Ovary (tissue), 9 donors: ENCODE data around the gene PAPSS1. TPM values are rescaled to one million over a fixed set of nuclear protein-coding genes. Genes with fewer than 3 reads are reported as not detected.

Experiments
- DNase-seq, 5 donors: peaks; one replicate each; pipeline ENCODE4 v3.0.0-alpha.2; 2019 to 2020
- H3K27ac ChIP-seq, 2 donors: fragments of 200-600 bp; one replicate each; pipeline versions ENCODE4 v1.5.1 to v1.8.0; 2019 to 2022
- H3K27me3 ChIP-seq: fragments of 200-600 bp; one replicate; pipeline ENCODE4 v1.8.0; 2022
- H3K36me3 ChIP-seq: fragments of 200-600 bp; sonication (generic); one replicate; pipeline ENCODE4 v1.5.1; 2019
- H3K4me1 ChIP-seq: one replicate; pipeline ENCODE4 v1.8.1; 2013; ENCODE audit warnings: mild to moderate bottlenecking, moderate library complexity; ENCODE audit not compliant: insufficient read depth
- H3K4me3 ChIP-seq: fragments of 200-600 bp; sonication (generic); one replicate; pipeline ENCODE4 v1.5.1; 2017
- H3K9me3 ChIP-seq, 2 donors: fragments of 200-600 bp in 1 of 2; sonication (generic) in 1 of 2; one replicate each; pipeline versions ENCODE4 v1.5.1 to v1.8.1; 2013 to 2019; ENCODE audit warnings: mild to moderate bottlenecking in 1 of 2, moderate library complexity in 1 of 2
- EP300 ChIP-seq: sonication (generic); formaldehyde crosslinking; IDR thresholded peaks from one replicate; pipeline ENCODE4 v1.6.1; 2017; ENCODE audit warnings: antibody characterized with exemption
- POLR2A ChIP-seq: fragments of 450-650 bp; IDR thresholded peaks from one replicate; pipeline ENCODE4 v1.6.1; 2017; ENCODE audit warnings: antibody characterized with exemption, mild to moderate bottlenecking, moderate library complexity
- WGBS, 3 donors: extraction: QIAGEN DNeasy Blood & Tissue Kit in 1 of 3; methylation state at CpG; one replicate each; pipeline versions ENCODE4 v1.1.5 to v1.1.7; 2013 to 2017; 5-methylcytosine and 5-hydroxymethylcytosine counted together
- intact Hi-C, 4 donors: fragments of 100-400 bp; cut with DNase I; formaldehyde crosslinking; loops; one replicate each; pipeline versions ENCODE4 v1.11.0 to v1.15.1; 2022 to 2023
- polyA plus RNA-seq, 2 donors: library from polyadenylated mRNA; stranded (reverse); fragments of 200-250 nt in 1 of 2; fragments of 350-450 nt in 1 of 2; fragmentation: Illumina TruSeq in 1 of 2; extraction: RNeasy Lipid Tissue Mini Kit (QIAGEN cat#74804) in 1 of 2; gene quantifications; one replicate each; pipeline ENCODE4 v1.2.3, GENCODE V29; 2013 to 2014
- total RNA-seq, 7 donors: library from RNA; depleted of rRNA in 2 of 7; stranded (reverse); fragments of >200 nt in 2 of 7; fragmentation: NEBNext Ultra II Directional in 3 of 7; extraction: Animal tissue kit (Norgen Biotek cat#: 25700) in 3 of 7; gene quantifications; one replicate each; pipeline versions ENCODE4 v1.1.0 to v1.2.4, GENCODE V29; 2016 to 2023
- TF ChIP-seq, protein P1 (sequence below), 3 donors: fragments of 450-650 bp in 2 of 3; fragments of 200-600 bp in 1 of 3; IDR thresholded peaks; one replicate each; pipeline versions ENCODE4 v1.5.1 to v1.8.0; 2016 to 2022; ENCODE audit warnings: antibody characterized with exemption in 3 of 3, mild to moderate bottlenecking in 1 of 3
- donor health status: DM: no; HTN: no; CAD: no; lungs with moderate emphysema.
- donor health status: DM: no; HTN: no; CAD: no.
- donor health status: Bipolar disorder and iron deficiency.
- donor health status: DM: yes; HTN: yes; CAD: no.
- donor health status: DM: no; HTN: no; CAD: no.
- donor health status: DM: yes; HTN: yes; CAD: no.

PAPSS1 gene
- total and polyA plus RNA-seq, 9 donors, result 19.8 to 50.3 (median 28.0) TPM

DNA sequence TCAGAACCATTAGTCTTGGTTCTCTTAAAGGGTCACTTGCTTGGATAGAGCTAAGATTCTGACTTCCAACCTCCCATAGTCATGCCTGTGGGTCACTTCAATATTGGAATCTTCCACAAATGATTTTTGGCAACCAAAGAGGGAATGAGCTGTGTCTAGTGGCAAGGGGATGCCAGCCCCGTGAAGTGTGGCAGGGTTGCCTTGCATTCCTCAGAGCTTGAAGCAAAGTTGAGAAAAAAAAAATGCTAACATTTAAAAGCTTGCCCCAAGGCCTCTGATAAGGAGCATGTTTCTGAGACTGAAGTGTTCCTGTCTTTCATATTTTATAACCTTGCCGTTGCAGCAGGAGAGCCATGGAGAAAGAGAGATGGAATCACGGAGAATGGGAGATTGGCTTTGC lies 120.2 kb downstream of the PAPSS1 start:
- 18 to 41% (median 25%) methylated on average over 3 of the region's 3 CpGs for WGBS, 3 donors
- peaks cover 6% of the 10 kb centered on the region for H3K4me1 ChIP-seq
- no peaks in the 10 kb centered on the region for H3K9me3 ChIP-seq
- TF ChIP-seq EP300 (no peak), POLR2A (no peak)
- TF ChIP-seq, protein P1, sequence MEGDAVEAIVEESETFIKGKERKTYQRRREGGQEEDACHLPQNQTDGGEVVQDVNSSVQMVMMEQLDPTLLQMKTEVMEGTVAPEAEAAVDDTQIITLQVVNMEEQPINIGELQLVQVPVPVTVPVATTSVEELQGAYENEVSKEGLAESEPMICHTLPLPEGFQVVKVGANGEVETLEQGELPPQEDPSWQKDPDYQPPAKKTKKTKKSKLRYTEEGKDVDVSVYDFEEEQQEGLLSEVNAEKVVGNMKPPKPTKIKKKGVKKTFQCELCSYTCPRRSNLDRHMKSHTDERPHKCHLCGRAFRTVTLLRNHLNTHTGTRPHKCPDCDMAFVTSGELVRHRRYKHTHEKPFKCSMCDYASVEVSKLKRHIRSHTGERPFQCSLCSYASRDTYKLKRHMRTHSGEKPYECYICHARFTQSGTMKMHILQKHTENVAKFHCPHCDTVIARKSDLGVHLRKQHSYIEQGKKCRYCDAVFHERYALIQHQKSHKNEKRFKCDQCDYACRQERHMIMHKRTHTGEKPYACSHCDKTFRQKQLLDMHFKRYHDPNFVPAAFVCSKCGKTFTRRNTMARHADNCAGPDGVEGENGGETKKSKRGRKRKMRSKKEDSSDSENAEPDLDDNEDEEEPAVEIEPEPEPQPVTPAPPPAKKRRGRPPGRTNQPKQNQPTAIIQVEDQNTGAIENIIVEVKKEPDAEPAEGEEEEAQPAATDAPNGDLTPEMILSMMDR (IDR thresholded peaks at IDR 0.05), result no peak
- no peaks in the 10 kb centered on the region for H3K27me3 ChIP-seq
- intact Hi-C loops, result no loop called here
- DNase-seq, result no peak
- no peak overlapping the region for H3K27ac ChIP-seq
- no peaks in the 10 kb centered on the region for H3K36me3 ChIP-seq
- H3K4me3 ChIP-seq, result no peak overlapping the region

DNA sequence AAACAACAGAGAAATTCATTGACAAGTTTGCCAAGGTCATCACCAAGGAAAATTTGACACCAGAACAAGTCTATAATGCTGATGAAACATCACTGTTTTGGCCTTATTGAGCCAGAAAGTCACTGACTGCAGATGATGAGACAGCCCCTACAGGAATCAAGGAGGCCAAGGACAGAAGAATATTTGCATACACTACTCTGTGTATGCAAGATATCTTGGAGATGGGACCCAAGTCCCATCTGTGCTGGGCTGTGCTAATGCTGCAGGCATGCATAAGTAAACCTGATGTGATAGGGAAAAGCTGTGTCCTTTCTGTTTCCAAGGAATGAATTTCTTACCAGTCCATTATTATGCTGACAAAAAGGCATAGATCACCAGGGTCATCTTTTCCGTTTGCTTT lies 126.8 kb downstream of the PAPSS1 start:
- DNase-seq, result no peak
- TF ChIP-seq, protein P1 (IDR thresholded peaks at IDR 0.05), result no peak
- no peak for TF ChIP-seq EP300
- TF ChIP-seq POLR2A, result no peak
- no peaks in the 10 kb centered on the region for H3K4me1 ChIP-seq
- intact Hi-C loops, result no loop called here
- no peaks in the 10 kb centered on the region for H3K27me3 ChIP-seq
- no peak overlapping the region for H3K27ac ChIP-seq
- H3K36me3 ChIP-seq, result no peaks in the 10 kb centered on the region
- H3K9me3 ChIP-seq, result no peaks in the 10 kb centered on the region
- 65 to 68% (median 67%) methylated on average over 1 of the region's 1 CpG for WGBS, 3 donors
- H3K4me3 ChIP-seq, result no peak overlapping the region

DNA sequence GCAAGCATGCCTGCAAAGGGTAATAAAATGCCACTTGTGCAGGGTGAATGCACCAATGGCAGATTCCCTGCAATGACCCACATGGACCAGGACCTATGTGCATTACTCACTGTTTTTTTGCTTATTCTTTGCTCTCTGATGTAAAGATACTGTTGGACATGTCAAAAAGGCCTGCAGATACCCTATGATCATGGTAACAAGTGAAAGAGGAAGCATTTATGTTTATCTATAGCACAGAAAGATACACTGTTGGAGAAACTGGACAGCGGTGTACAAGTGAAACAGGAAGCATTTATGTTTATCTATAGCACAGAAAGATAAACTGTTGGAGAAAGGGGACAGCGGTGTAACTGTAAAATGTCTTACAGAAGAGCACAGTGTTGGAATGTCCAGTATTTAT lies 127.5 kb downstream of the PAPSS1 start:
- H3K27me3 ChIP-seq, result no peaks in the 10 kb centered on the region
- H3K4me3 ChIP-seq, result no peak overlapping the region
- TF ChIP-seq POLR2A (no peak), EP300 (no peak)
- TF ChIP-seq, protein P1 (IDR thresholded peaks at IDR 0.05), result no peak
- intact Hi-C loops, result no loop called here
- H3K36me3 ChIP-seq, result no peaks in the 10 kb centered on the region
- no peaks in the 10 kb centered on the region for H3K4me1 ChIP-seq
- H3K27ac ChIP-seq, result no peak overlapping the region
- 81 to 91% (median 86%) methylated on average over 2 of the region's 2 CpGs for WGBS, 3 donors
- no peak for DNase-seq
- no peaks in the 10 kb centered on the region for H3K9me3 ChIP-seq

DNA sequence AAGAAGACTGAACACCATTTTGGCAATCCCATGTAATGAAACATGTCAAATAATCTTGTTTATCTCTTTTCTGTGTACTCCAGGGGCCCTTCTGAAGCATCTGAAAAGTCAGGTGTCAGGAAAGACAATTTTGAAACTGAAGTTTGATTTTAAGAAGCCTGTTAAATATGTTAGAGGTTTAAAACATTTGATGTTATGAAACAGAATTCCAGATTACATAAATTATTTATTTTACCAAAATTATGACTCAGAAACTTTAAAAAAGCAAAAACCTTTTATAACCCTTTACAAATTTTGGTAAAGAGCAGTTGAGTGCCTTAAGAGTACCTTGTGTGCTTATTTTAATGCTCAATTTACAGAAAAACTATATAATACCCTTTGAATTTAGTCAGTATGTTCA lies 130.8 kb downstream of the PAPSS1 start:
- intact Hi-C loops, result no loop called here
- Histone ChIP-seq H3K27ac (no peak overlapping the region), H3K4me1 (no peaks in the 10 kb centered on the region), H3K27me3 (no peaks in the 10 kb centered on the region), H3K9me3 (no peaks in the 10 kb centered on the region), H3K36me3 (no peaks in the 10 kb centered on the region), H3K4me3 (no peak overlapping the region)
- TF ChIP-seq, protein P1 (IDR thresholded peaks at IDR 0.05), result no peak
- TF ChIP-seq POLR2A, result no peak
- no peak for TF ChIP-seq EP300
- DNase-seq, result no peak

DNA sequence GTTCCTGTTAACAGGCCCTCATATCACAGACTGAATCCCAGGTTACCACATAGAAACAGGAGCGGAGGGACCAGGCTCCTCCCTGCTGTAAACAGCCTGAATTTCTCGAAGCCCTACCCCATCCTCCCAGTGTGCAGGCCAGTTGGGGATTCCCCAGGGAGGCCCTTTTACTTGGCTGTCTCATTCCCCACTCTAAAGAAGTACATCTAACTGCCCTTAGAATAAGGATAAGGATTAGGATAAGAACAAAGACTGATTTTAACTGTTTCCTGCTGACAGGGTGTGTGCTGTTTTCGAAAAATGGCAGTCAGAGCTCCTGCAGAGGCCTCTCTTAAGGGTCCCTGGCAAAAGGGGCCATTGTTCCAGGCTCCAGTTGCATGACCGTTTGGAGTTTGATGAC lies 133.7 kb downstream of the PAPSS1 start:
- no peaks in the 10 kb centered on the region for H3K27me3 ChIP-seq
- DNase-seq, result no peak
- intact Hi-C loops, result no loop called here
- H3K4me3 ChIP-seq, result no peak overlapping the region
- no peak overlapping the region for H3K27ac ChIP-seq
- no peaks in the 10 kb centered on the region for H3K36me3 ChIP-seq
- WGBS, 3 donors, result 60 to 74% (median 73%) methylated on average over 4 of the region's 4 CpGs
- TF ChIP-seq POLR2A (no peak), EP300 (no peak)
- TF ChIP-seq, protein P1 (IDR thresholded peaks at IDR 0.05), result no peak
- H3K4me1 ChIP-seq, result no peaks in the 10 kb centered on the region
- H3K9me3 ChIP-seq, result no peaks in the 10 kb centered on the region
